Measurements from ENCODE around the gene ATP5MC3. TPM values are rescaled to one million over a fixed set of nuclear protein-coding genes. Genes with fewer than 3 reads are reported as not detected.
A peak's percentile ranks its signal among the peaks of the same experiment; 100 is the strongest.

Gene ATP5MC3
- total and polyA plus RNA-seq, 2 of the 13 experiments (the other 11 are each of a cell fraction or from before 2014, with no cell fraction given), result 676 to 1,007 TPM

DNA sequence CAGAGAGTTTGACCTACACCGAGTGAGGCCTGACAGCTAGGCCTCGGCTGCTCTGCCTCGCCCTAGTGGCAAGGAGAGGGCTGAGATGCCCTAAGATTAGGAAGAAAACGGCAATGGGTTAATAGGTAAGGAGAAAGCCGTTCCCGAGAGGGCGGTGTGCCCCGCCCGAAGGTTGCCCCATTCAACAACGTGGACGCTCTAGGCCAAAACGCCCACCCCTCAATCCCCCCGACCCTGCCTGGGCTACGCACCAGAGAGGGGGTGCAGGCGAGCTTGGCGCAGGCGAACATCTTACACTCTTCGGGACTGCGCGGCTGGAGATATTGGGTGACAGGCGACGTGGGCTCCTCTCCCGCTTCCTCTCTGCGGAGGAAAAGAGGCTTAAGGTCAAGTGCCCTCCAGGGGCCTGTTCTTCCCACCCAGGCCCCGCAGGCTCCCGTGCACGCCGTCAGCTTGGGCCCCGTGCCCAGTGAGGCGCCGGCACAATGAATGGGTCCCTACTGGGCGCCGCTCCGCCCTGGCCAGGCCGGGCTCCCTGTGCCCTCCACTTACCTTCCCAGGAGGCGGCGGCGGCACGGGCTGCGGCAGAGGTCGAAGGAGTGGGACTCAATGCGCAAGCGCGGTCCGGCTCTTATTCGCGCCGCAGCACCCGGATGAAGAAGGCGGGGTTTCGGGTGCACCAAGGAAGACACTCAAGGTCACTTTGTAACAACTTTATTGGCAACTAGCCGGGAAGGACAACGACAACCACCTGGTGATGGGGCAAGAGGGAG is at the start of gene ATP5MC3 (continued):
- TF ChIP-seq ZSCAN30 (CRISPR knock-in tag; IDR thresholded peaks at IDR 0.05) (no peak), SRSF9 (IDR thresholded peaks at IDR 0.05; ENCODE audit: borderline replicate concordance, insufficient read depth, low read depth, low read length, poor library complexity, severe bottlenecking) (no peak), ZNF501 (CRISPR knock-in tag; IDR thresholded peaks at IDR 0.05) (peak; percentile 99), KDM5A (IDR thresholded peaks at IDR 0.05; ENCODE audit: borderline replicate concordance, low read length) (peak; percentile 85), TMF1 (CRISPR knock-in tag; IDR thresholded peaks at IDR 0.05; ENCODE audit: low read depth) (peak; percentile 93), KAT7 (CRISPR knock-in tag; IDR thresholded peaks at IDR 0.05; ENCODE audit: borderline replicate concordance) (peak; percentile 86), ISL2 (CRISPR knock-in tag; IDR thresholded peaks at IDR 0.05) (peak; percentile 74), TARDBP (CRISPR knock-in tag; IDR thresholded peaks at IDR 0.05) (peak; percentile 91), EHMT2 (IDR thresholded peaks at IDR 0.05; ENCODE audit: borderline replicate concordance, low read depth, low read length) (peak; percentile 92; the same call in 1 of the 2 replicates), ERF (CRISPR knock-in tag; IDR thresholded peaks at IDR 0.05) (0 out of 2 replicates have a peak, but pooled peaks have one; percentile 72), JDP2 (CRISPR knock-in tag; IDR thresholded peaks at IDR 0.05; ENCODE audit: borderline replicate concordance) (no peak), ZNF3 (CRISPR knock-in tag; IDR thresholded peaks at IDR 0.05) (no peak), EZH2 (conservative IDR thresholded peaks at IDR 0.05; ENCODE audit: low read depth, low read length) (no peak), SAFB2 (CRISPR knock-in tag; IDR thresholded peaks at IDR 0.05; ENCODE audit: borderline replicate concordance, low read depth) (no peak)
- TF ChIP-seq, protein P1, sequence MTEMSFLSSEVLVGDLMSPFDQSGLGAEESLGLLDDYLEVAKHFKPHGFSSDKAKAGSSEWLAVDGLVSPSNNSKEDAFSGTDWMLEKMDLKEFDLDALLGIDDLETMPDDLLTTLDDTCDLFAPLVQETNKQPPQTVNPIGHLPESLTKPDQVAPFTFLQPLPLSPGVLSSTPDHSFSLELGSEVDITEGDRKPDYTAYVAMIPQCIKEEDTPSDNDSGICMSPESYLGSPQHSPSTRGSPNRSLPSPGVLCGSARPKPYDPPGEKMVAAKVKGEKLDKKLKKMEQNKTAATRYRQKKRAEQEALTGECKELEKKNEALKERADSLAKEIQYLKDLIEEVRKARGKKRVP (CRISPR knock-in tag; IDR thresholded peaks at IDR 0.05), result peak in 1 of 2 experiments; percentile 55; a peak in 2 of 4 replicates
- TF ChIP-seq, protein P2, sequence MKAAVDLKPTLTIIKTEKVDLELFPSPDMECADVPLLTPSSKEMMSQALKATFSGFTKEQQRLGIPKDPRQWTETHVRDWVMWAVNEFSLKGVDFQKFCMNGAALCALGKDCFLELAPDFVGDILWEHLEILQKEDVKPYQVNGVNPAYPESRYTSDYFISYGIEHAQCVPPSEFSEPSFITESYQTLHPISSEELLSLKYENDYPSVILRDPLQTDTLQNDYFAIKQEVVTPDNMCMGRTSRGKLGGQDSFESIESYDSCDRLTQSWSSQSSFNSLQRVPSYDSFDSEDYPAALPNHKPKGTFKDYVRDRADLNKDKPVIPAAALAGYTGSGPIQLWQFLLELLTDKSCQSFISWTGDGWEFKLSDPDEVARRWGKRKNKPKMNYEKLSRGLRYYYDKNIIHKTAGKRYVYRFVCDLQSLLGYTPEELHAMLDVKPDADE (CRISPR knock-in tag; IDR thresholded peaks at IDR 0.05), result peak; percentile 65; the same call in 1 of the 2 replicates
- TF ChIP-seq, protein P3, sequence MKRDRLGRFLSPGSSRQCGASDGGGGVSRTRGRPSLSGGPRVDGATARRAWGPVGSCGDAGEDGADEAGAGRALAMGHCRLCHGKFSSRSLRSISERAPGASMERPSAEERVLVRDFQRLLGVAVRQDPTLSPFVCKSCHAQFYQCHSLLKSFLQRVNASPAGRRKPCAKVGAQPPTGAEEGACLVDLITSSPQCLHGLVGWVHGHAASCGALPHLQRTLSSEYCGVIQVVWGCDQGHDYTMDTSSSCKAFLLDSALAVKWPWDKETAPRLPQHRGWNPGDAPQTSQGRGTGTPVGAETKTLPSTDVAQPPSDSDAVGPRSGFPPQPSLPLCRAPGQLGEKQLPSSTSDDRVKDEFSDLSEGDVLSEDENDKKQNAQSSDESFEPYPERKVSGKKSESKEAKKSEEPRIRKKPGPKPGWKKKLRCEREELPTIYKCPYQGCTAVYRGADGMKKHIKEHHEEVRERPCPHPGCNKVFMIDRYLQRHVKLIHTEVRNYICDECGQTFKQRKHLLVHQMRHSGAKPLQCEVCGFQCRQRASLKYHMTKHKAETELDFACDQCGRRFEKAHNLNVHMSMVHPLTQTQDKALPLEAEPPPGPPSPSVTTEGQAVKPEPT (CRISPR knock-in tag; IDR thresholded peaks at IDR 0.05; ENCODE audit: low read depth), result no peak; the same call in 1 of the 2 replicates
- TF ChIP-seq, protein P4, sequence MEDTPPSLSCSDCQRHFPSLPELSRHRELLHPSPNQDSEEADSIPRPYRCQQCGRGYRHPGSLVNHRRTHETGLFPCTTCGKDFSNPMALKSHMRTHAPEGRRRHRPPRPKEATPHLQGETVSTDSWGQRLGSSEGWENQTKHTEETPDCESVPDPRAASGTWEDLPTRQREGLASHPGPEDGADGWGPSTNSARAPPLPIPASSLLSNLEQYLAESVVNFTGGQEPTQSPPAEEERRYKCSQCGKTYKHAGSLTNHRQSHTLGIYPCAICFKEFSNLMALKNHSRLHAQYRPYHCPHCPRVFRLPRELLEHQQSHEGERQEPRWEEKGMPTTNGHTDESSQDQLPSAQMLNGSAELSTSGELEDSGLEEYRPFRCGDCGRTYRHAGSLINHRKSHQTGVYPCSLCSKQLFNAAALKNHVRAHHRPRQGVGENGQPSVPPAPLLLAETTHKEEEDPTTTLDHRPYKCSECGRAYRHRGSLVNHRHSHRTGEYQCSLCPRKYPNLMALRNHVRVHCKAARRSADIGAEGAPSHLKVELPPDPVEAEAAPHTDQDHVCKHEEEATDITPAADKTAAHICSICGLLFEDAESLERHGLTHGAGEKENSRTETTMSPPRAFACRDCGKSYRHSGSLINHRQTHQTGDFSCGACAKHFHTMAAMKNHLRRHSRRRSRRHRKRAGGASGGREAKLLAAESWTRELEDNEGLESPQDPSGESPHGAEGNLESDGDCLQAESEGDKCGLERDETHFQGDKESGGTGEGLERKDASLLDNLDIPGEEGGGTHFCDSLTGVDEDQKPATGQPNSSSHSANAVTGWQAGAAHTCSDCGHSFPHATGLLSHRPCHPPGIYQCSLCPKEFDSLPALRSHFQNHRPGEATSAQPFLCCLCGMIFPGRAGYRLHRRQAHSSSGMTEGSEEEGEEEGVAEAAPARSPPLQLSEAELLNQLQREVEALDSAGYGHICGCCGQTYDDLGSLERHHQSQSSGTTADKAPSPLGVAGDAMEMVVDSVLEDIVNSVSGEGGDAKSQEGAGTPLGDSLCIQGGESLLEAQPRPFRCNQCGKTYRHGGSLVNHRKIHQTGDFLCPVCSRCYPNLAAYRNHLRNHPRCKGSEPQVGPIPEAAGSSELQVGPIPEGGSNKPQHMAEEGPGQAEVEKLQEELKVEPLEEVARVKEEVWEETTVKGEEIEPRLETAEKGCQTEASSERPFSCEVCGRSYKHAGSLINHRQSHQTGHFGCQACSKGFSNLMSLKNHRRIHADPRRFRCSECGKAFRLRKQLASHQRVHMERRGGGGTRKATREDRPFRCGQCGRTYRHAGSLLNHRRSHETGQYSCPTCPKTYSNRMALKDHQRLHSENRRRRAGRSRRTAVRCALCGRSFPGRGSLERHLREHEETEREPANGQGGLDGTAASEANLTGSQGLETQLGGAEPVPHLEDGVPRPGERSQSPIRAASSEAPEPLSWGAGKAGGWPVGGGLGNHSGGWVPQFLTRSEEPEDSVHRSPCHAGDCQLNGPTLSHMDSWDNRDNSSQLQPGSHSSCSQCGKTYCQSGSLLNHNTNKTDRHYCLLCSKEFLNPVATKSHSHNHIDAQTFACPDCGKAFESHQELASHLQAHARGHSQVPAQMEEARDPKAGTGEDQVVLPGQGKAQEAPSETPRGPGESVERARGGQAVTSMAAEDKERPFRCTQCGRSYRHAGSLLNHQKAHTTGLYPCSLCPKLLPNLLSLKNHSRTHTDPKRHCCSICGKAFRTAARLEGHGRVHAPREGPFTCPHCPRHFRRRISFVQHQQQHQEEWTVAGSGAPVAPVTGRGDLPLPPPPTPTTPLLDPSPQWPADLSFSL (CRISPR knock-in tag; IDR thresholded peaks at IDR 0.05), result no peak
